Central memory CD4-positive, alpha-beta T cell (primary cell): ENCODE data around the gene CCL16.
"Not testable (repeated sequence)": the region's sequence is repeated elsewhere in the genome, so short reads cannot be mapped to it uniquely, and the experiment has no call there.

Experiments used
- DNase-seq: peaks from one replicate; pipeline ENCODE4 v3.0.0; 2022
- total RNA-seq, 3 experiments: gene quantifications; one replicate each; lab custom pipeline; 2026; lab: John Stamatoyannopoulos, UW

Gene CCL16, protein sequence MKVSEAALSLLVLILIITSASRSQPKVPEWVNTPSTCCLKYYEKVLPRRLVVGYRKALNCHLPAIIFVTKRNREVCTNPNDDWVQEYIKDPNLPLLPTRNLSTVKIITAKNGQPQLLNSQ
- total RNA-seq: 0 reads per million in 3 experiments

DNA sequence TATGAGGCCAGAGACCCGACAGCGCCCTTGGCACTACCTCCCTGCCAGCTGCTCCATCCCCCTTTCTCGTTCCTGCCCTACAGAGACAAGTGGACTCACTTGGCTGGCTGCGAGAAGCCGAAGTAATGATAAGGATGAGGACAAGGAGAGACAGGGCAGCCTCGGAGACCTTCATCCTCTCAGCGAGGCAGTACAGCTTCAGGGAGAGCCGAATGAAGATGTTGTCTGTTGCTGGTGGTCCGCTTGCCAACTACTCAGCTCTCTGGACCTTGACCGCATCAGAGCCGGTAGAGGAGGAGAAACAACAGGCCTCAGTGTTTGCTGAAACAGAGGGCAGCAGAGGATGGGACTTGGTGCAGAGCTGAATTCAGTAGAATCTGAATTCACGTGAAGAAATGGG lies at the start of gene CCL16:
Gene CCL16, minus strand, starts transcription at position 252 of the 400 bp plus-strand sequence. Its CDS starts 77 bp downstream, at position 175.
- no peak for DNase-seq

- DNase-seq: no peak
Observed at GRCh38 chr17:36030956-36031355, 49.7 kb upstream of the CCL16 start.

DNA sequence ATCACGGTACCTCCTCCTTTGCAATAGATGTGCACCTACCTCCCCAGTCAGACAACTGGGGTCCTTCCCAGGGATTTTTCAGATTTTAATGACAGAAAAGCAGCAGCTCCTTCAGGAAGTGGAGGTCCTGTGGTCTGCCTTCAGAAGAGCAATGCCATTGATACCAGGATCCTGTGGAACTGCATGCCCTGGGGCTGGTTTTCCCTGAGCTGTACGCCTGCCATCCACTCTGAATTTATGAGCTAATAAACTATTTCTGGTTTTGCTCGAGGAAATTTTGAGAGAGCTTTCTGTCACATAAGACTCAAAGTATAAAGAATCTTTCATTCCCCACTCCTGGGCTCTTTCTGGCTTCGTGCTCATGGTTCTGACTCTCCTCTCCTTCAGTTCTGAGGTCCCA lies 46.5 kb upstream of the CCL16 start:
- no peak for DNase-seq

- no peak for DNase-seq
Observed at GRCh38 chr17:36024106-36024869, 43.0 kb upstream of the CCL16 start.

GRCh38 chr17:36019423-36019822 lies 38.1 kb upstream of the CCL16 start:
- DNase-seq: no peak

- no peak for DNase-seq
Observed at GRCh38 chr17:36017799-36018198, 36.5 kb upstream of the CCL16 start, which contains the start of gene CCL23. Gene CCL23 (minus strand): TSS chr17:36017972. CDS start chr17:36017897, 75 bp downstream.

DNA sequence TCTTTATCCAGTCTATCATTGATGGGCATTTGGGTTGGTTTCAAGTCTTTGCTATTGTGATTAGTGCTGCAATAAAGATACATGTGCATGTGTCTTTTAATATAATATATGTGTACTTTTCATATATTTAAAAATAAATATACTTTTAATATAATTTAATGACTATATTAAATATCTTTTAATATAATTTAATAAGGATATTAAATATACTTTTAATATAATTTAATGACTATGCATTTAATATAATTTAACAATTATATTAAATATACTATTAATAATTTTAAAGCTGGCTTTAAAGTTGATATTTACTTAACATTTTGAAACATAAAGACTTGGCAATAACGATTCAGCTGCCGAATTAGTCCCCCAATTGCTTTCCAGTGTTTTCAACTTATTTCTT lies 35.3 kb upstream of the CCL16 start:
- no peak for DNase-seq

GRCh38 chr17:36015895-36016294 lies 34.6 kb upstream of the CCL16 start:
- not testable (repeated sequence) for DNase-seq

DNA sequence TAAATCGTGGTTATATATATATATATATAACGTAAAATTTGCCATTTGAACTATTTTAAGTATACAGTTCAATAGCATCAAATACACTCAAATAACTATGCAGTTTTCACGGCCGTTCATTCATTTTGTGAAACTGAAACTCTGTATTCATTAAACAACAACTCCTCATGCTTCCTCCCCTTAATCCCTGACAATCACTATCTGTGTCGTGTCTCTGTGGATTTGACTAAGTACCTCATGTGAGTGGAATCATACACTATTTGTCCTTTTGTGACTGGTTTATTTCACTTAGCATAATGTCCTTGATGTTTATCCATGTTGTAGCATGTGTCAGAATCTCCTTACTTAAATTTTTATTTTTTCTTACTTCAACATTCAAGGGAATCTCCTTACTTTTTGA lies 33.6 kb upstream of the CCL16 start:
- DNase-seq: no peak

GRCh38 chr17:36011201-36011600 lies 29.9 kb upstream of the CCL16 start:
- DNase-seq: no peak

GRCh38 chr17:36008998-36009665 lies 27.8 kb upstream of the CCL16 start:
- DNase-seq: no peak

DNA sequence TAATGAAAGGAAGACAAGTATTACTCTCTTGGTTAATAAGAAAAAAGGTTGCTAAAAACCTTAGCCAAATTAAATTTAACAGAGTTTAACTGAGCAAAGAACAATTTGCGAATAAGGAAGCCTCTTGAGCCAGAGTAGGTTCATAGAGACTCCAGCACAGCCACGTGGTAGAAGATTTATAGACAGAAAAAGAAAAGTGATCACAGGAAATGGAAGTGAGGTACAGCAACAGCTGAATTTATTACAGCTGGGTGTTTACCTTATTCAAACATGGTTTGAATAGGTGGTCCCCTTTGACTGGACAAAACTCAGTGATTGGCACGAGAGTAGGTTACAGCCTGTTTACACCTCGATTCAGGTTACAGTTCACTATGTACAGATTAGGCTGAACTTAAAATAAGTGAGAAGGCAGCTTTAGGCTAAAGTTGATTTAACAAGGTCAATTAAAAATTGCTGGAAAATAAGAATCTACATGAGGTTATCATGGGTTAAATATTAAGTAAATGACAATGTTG lies 23.4 kb upstream of the CCL16 start:
- DNase-seq: no peak

GRCh38 chr17:36002631-36003030 lies 21.3 kb upstream of the CCL16 start:
- DNase-seq: no peak

DNA sequence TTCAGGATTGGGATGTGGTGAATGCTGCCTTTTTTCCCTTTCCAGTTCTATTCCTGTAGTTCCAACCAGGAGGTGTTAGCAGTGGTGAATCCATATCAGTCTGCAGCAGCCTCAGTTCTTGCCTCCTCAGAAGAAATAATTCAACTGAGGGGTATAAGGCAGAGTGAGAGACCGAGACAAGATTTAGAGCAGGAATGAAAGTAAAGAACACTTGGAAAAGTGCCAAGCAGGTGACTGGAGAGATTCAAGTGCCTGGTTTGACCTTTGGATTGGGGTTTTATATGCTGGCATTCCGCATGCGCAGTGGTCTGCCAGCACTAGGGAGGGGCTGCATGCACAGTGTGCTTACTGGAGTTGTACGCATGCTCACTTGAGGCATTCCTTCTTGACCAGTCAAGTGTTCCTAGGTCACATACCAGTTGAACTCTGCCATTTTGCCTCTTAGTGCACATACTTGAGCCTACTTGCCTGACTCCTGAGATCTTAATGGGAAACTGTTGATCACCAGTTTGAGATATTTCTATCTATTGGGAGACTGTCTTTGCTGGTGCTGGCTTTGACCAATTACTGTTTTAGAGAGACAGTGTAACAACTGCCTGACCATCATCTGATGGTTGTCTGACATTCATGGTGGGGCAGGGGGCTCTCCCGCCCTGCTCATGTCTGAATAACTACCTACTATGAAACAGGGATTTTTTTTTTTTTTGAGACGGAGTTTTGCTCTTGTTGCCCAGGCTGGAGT lies 20.7 kb upstream of the CCL16 start:
- no peak for DNase-seq

DNA sequence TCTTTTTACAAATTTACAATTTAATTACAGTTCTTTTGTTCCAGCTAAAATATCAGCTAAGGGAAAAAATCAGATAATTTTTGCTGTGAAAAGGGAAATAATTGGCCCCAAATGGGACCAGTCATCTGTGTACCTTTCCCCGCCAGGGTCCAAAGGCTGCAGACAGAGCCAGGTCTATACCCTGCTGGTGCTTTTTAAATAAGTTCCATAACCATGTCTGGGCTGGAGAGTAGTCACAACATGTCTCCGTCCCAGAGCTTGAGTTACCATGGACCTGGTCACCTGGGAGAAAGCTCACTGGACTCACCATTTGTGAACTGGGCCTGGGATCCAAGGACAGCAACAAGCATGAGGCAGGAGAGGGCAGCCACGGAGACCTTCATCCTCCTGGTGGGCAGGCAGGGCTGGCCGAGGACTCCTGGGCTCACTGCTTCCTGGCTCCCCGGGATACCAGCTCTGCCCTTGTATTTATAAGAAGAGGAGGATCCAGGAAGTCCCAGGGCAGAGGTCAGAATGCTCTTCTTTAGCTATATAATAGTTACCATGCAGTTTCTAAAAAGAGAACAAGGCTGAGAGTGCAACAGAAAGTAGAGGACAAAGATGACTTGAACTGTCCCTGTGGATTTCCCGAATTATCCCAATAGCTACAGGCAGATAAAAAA lies 19.9 kb upstream of the CCL16 start, which contains the start of gene CCL15:
Gene CCL15, minus strand, starts transcription at position 444 of the 662 bp plus-strand sequence. Its CDS starts 61 bp downstream, at position 383.
- no peak for DNase-seq

GRCh38 chr17:36000732-36001109 lies 19.4 kb upstream of the CCL16 start:
- DNase-seq: no peak

DNA sequence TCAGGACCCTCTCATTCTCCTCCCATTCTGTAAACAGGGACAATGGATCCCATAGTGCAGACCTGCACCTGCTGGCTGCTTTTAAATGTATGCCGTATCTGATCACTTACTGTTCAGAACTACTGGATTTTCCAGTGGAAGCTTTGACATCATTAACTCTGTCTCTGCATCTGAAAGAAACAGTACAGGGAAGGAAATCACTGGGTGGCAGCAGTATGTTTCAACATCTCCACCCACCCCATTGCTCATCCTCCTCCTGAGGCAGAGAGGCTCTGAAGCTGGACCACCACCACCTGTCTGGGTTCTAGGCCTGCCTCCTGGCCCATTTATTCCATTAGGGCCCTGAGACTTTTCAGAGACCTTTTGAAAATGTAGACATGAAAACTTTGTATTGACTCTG lies 17.5 kb upstream of the CCL16 start:
- no peak for DNase-seq

DNA sequence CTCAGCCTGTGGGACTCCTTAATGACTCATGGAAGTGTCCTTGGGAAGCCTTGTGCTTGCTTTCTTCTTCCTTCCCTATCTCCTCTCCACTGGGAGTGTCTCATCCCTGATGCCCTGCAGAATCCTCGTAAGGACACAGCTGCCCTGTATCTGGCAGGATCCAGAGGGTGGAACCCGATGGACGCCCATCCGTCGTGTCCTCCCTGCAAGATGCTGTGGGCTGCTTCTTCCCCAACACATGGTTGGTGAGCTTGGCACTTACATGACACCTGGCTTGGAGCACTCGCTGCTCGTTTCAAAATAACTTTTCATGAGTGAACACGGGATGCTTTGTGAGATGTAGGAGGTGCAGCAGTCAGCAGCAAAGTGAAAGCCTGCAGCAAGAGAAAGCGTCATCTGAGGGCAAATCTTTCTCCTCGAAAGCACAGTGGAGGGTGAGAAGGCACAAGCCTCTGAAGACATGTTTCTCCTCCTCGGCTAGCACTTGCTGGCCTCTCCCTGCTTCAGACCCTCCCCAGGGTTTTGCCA lies 16.8 kb upstream of the CCL16 start:
- no peak for DNase-seq

DNA sequence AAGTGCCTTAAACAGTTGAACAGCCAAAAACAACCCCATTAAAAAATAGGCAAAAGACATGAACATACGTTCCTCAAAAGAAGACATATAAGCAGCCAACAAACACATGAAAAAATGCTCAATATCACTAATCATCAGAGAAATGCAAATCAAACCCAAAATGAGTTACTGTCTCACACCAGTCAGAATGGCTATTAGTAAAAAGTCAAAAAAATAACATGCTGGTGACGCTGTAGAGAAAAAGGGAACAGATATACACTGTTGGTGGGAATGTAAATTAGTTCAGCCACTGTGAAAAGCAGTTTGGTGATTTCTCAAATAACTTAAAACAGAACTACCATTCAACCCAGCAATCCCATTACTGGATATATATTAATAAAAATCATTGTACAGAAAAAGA lies 14.0 kb upstream of the CCL16 start:
- not testable (repeated sequence) for DNase-seq

GRCh38 chr17:35991075-35991474 lies 9.8 kb upstream of the CCL16 start:
- no peak for DNase-seq

- DNase-seq: no peak
Observed at GRCh38 chr17:35988164-35988563, 6.9 kb upstream of the CCL16 start.

DNA sequence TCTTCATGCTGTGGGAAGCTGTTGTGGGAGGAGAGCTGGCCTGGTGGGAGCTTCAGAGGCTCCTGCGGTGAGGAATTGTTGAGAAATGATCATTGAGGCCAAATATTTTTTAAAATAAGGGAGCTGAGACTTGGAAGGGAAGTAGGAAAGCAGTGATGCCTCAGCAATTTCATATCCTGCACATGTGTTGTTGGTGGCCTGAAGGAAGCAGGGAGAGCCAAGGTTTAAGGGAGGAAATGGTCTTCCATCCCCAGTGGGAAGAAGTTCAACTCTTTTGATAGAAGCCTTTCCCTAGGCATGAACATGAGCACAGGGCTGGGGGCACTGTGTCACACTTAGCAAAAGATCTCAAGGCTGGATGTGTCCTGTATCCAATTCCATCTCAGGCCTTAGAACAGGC lies 5.3 kb upstream of the CCL16 start, which contains the start of gene CCL14:
Gene CCL14, minus strand, starts transcription at position 87 of the 400 bp plus-strand sequence. Its CDS starts 80 bp downstream, at position 7.
- no peak for DNase-seq
